ENCODE results near the gene NETO1. TPM values are rescaled to one million over a fixed set of nuclear protein-coding genes. Genes with fewer than 3 reads are reported as not detected.

Gene NETO1, protein sequence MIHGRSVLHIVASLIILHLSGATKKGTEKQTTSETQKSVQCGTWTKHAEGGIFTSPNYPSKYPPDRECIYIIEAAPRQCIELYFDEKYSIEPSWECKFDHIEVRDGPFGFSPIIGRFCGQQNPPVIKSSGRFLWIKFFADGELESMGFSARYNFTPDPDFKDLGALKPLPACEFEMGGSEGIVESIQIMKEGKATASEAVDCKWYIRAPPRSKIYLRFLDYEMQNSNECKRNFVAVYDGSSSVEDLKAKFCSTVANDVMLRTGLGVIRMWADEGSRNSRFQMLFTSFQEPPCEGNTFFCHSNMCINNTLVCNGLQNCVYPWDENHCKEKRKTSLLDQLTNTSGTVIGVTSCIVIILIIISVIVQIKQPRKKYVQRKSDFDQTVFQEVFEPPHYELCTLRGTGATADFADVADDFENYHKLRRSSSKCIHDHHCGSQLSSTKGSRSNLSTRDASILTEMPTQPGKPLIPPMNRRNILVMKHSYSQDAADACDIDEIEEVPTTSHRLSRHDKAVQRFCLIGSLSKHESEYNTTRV
- total RNA-seq = not detected in 2 replicates

DNA sequence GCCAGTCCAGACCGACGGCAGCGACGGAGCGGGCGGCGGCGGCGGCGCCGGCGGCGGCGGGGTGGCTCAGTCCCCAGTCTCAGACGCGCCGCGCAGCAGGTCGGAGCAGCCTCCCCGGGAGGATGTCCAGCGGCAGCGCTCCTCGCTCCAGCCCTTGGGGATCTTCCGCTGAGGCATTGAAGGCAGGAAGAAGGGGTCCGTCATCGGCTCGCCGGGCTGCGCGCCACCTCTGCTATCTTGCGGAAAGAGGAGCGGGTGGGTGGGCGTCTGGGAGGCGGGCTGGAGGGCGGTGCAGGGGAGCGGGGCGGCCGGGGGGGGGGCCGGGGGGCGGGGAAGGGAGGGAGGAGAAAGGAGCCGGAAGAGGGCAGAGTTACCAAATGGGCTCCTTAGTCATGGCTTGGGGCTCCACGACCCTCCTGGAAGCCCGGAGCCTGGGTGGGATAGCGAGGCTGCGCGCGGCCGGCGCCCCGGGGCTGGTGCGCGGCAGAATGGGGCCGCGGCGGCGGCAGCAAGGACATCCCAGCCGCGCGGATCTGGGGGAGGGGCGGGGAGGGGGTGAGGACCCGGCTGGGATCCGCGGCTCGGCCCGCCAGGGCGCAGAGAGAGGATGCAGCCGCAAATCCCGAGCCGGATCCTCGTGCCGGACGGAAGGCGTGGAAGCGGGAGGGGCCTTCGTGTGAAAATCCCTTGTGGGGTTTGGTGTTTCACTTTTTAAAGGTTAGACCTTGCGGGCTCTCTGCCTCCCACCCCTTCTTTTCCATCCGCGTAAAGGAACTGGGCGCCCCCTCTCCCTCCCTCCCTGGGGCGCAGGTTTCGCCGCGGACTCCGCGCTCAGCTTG is at the start of gene NETO1:
Gene NETO1, minus strand, starts transcription at position 242 of the 839 bp plus-strand sequence. CDS start 696 bp downstream, outside the sequence.
- intact Hi-C loops (cut with micrococcal nuclease) = no loop called here

DNA sequence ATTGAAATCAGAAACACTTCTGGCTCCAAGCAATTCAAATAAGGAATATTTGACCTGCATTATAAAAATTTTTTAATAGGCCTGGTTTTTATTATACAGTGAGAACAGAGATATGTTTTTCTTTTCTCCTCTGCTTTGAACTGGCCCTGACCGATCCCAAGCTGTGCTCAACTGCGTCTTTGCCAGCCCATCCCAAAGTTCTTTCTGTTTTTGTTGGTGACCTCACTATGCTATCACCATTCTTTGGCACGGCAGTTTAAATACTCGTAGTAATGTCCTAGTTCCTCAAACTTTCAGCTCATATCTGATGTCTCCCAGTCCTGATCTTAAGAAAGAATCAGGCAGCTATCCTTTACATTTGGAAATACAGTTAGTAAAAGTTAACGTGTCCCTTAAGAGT is 42.3 kb upstream of the NETO1 start:
- intact Hi-C loops (cut with micrococcal nuclease) = no loop called here

DNA sequence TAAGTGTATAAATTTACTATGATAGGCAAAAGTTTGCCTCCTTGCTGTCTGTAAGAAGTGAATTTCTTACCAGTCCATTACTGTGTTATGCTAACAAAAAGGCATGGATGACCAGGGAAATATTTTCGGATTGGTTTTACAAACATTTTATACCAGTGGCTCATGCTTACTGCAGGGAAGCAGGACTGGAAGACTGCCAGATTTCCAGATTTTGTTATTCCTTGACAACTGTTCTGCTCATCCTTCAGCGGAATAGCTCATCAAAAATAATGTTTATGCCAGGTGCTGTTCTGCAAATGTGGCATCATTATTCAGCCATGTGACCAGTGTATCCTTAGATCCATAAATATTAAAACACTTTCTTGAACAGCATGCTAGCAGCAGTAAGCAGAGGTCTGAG is 40.4 kb upstream of the NETO1 start:
- intact Hi-C loops (cut with micrococcal nuclease) = no loop called here

DNA sequence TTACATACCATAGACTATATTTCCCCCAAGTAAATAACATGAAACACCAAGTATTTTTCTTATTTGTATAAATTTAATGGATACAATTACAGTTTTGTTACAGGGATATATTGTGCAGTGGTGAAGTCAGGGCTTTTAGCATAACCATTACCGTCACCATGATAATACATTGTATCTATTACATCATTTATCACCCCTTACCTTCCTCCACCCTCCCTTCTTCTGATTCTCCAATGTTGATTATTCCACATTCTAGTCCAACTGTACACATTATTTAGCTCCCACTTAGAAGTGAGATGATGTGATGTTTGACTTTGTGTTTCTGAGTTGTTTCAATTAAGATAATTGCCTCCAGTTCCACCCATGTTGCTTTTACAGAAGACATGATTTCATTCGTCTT is 35.2 kb upstream of the NETO1 start:
- intact Hi-C loops (cut with micrococcal nuclease) = no loop called here

DNA sequence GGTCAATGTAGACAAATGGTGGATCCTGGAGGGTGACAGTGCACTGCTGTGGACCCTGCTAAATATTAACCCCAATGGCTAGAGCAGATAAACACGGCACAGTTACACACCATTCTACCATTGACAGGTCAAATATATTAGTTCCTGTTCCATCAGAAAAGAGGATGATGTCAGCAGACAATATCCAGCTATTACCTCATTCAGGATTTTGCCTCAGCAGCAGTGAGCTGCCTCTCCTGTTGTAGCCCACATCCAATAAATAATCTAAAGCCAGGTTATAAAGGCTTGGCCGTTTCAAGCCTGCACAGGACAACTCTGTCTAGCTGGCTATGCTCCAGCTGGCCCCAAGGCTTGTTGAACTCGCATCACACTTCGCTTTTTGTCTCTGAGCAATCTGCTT is 31.6 kb upstream of the NETO1 start:
- intact Hi-C loops (cut with micrococcal nuclease) = no loop called here

DNA sequence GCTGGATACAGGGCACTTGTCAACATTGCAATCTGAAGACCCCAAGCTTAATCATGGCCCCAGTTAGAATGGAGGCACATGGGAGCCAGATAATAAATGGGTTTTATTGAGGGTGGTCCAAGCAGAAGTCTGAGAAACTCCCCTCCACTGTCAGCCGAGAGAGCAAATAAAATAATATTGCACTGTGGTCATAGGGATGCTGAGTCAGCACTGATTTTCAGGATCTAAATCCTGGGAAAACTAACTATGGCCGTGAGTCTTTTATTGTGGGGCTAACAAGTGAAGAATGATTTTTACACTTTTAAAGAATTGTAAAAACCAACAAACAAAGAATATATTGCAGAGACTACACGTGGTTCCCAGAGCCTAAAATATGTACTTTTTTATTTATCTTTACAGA is 31.1 kb upstream of the NETO1 start:
- intact Hi-C loops (cut with micrococcal nuclease) = no loop called here

DNA sequence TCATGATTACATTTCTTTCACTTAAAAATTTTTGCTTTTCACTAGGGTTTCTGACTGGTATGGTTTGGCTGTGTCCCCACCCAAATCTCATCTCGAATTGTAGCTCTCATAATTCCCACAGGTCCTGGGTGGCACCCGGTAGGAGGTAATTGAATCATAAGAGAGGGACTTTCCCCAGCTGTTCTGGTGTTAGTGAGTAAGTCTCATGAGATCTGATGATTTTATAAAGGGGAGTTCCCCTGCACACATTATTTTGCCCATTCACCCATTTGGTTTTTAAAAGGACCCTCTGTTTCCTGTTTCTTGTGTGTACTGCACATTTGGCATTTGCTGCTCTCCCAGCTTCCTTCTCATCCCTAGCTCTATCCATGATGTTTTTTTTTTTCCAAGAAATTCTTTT is 27.8 kb upstream of the NETO1 start:
- intact Hi-C loops (cut with micrococcal nuclease) = no loop called here

DNA sequence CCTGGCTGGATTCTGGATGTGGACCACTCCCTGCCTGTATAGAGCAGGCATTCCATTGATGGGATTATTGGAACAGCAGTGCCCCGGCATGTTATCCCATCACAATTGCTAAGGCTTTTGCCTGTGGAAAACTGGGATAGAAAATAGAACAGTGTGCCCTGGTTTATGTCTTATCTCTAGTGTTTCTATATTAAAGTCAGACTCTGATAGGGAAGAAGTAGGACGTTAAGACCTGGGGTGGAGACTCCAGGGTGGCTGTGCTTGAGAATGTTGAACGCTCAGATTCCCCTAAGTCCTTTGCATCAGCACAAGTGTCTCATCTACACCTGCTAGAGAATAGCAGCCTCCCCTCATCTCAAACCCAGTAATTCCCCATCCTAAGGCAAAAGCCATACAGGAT is 10.8 kb upstream of the NETO1 start:
- intact Hi-C loops (cut with micrococcal nuclease) = no loop called here

DNA sequence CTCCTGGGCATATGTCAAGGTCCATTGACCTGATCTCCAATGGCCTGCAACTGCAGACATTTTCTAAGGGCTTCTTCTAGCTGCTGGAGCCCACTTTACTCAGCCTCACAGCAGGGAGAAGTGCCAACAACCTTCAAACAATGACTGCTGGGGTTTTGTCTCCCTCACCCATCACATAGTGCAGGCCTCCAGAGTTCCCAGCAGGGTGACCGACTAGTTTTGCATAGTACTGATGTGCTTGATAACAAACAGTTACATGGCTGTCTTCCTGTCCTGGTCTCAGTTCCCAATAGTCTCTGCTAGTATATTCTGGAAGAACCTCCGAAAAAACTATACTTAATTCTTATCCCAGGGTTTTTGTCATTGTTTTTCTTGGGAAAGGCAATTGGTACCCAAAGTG is 10.4 kb upstream of the NETO1 start:
- intact Hi-C loops (cut with micrococcal nuclease) = no loop called here

DNA sequence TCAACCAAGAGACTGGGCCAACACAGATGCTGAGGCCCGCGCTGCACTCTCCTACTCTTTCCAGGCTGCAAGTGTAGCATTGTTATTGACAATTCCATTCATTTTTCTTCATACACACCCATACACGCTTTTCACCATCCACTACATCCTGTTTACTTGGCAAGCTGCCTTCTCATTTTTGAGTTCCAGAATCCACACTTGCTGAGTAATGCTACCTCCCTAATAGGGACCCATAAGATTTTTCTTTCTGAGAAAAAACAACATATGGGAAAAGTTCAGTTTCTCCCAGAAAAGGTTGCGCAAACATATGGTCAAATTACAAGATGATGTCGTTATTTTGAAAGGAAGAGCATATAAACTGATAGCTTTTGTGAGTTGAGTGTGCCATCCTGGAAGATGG is 3.3 kb upstream of the NETO1 start:
- intact Hi-C loops (cut with micrococcal nuclease) = no loop called here

DNA sequence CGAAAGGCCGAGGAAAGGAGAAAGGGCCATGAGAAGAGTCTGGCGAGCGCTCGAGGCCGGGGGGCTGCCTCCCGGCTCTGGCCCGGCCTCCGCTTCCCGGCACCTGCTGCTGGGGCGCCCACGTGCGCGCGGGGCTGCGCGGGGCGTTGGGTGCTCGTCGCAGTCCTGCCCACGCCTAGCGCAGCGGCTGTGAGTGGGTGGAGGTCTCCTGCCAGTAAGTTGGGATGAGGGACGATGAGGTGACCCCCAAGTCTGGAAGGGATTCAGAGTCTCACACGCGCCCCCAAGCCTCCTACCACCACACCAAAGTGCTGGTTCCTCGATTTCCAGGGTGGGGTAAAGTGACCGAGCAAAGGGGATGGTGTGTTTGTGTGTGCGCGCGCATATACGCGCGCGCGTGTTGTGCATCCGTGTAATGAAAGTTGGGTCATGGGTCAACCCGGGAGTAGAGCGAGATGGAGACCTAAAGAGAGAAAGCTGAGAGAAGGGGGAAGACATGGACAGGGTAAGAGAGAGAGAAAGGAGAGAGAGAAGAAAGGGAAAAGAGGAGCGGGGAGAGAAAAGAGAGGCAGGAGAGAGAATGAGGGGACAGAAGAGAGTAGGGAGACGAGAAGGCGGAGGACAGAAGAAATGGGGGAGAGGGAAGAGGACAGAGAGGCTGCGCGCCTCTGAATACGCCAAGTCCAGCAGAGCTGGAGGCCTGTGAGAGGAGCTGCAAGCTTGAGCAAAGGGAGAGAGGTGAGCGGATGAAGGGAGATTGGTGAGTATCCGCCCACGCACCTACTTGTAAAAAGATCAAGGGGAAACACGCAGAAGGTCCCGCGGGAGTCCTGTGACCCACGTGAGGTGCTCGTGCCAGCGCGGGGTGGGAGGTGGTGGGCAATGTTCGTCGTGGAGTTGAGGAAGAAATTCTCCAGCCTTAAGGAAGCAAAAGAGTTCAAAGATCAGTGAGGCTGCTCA is 1.7 kb upstream of the NETO1 start:
- intact Hi-C loops (cut with micrococcal nuclease) = no loop called here

DNA sequence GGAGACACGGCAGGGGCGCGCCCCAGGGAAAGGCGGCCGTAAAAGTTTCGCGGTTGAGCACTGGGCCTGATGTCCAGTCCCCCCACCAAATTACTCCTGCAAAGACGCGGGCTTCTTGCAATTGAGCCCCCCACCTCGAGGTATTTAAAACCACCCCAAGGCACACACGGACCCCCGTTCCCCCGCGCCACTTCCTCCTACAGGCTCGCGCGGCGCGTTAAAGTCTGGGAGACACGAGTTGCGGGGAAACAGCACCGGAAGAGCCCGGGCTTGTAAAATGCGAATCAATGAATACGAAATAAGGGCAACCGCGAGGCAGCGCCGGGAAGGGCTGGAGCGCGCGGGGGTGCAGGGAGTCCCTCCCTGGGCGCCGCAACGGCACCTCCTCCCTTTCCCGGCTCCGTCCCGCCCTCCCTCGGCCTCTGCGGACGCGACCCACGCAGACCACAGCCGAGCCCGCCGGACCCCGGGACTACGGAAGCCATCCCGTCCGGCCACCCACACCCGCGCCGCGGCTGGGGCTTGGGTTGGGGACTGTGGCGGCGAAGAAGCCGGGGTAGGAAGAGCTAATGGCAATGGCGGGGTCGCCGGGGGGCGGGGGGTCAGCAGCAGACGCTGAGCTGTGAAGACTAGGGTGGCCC is 918 bp upstream of the NETO1 start:
- intact Hi-C loops (cut with micrococcal nuclease) = no loop called here

DNA sequence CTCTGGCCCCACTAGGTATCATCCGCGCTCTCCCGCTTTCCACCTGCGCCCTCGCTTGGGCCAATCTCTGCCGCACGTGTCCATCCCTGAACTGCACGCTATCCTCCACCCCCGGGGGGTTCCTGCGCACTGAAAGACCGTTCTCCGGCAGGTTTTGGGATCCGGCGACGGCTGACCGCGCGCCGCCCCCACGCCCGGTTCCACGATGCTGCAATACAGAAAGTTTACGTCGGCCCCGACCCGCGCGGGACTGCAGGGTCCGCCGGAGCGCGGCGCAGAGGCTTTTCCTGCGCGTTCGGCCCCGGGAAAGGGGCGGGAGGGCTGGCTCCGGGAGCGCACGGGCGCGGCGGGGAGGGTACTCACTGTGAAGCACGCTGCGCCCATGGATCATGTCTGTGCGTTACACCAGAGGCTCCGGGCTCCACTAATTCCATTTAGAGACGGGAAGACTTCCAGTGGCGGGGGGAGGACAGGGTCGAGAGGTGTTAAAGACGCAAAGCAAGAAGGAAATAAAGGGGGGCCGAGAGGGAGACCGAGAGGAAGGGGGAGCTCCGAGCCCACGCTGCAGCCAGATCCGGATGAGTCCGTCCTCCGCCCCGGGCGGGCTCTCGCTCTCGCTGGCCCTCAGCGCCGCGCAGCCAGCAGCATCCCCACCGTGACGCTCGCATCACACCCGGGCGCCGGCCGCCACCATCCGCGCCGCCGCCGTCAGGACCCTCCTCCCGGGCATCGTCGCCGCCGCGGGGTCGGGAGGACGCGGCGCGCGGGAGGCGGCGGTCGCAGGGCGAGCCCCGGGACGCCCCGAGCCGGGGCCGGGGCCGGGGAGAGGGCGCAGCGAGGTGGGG is 664 bp downstream of the NETO1 start:
- intact Hi-C loops (cut with micrococcal nuclease) = no loop called here

DNA sequence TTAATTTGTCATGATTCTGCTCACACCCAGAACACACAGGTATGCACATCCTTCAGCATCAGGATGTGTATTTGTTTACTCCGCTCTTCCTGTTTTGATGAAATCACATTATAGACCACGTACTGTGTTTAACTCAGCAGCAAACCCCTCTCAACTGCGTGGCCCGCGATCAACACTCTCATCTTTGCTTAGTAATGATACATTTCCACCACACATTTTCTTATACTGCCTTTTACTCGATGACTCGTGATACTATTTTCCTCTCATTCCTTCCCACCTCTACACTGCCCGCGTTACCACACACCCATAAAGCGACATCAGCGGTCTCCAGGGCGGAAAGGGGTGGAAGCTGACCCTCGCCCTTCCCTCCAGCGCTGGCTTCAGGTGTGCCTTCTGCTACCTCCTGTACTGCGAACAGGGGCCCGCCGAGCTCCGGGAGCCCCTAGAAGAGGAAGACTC is 1.3 kb downstream of the NETO1 start:
- intact Hi-C loops (cut with micrococcal nuclease) = no loop called here

DNA sequence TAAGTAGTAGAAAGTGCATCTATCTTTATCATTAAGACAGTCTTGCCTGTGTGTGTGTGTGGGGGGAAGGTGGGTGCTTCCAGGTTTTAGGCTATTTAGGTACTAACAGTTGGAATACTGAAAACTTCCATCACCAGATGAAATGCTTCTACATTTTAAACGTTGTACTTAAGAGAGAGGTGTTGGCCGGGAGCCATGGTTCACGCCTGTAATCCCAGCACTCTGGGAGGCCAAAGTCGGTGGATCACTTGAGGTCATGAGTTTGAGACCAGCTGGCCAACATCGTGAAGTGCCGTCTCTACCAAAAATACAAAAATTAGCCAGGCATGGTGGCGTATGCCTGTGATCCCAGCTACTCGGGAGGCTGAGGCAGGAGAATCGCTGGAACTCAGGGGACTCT is 4.0 kb downstream of the NETO1 start:
- intact Hi-C loops (cut with micrococcal nuclease) = no loop called here

DNA sequence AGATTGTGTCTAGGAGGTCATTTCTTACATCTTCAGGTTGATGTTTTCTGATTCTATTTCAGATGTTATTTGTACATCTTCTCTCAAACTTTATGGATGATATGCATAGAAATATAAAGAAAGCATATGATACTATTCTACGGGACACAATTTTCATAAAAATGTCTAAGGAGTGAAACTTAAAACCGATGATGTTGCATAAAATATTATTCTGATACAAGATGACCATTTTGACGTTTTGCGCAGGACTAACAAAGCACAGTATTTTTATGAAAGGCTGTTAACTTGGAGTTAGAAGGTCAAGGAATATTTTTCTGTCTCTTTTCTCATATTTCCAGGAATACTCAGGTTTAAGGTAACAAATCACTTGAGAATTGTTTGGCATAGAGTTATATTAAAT is 8.7 kb downstream of the NETO1 start:
- intact Hi-C loops (cut with micrococcal nuclease) = no loop called here

DNA sequence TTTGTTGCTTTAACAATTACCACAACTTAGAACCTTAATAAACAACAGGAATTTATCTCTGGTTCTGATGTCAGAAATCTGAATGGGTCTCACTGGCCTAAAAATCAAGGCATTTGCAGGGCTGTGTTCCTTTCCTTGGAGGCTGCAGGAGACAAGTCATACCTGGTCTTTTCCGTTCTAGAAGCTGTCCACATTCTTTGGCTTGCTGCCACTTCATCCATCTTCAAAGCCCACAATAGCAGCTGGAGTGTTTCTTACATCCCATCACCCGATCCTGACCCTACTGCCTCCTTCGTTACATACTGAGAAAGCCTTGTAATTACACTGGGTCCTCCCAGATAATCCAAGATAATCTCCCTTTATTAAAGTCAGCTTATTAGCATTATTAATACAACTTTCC is 18.1 kb downstream of the NETO1 start:
- intact Hi-C loops (cut with micrococcal nuclease) = no loop called here

DNA sequence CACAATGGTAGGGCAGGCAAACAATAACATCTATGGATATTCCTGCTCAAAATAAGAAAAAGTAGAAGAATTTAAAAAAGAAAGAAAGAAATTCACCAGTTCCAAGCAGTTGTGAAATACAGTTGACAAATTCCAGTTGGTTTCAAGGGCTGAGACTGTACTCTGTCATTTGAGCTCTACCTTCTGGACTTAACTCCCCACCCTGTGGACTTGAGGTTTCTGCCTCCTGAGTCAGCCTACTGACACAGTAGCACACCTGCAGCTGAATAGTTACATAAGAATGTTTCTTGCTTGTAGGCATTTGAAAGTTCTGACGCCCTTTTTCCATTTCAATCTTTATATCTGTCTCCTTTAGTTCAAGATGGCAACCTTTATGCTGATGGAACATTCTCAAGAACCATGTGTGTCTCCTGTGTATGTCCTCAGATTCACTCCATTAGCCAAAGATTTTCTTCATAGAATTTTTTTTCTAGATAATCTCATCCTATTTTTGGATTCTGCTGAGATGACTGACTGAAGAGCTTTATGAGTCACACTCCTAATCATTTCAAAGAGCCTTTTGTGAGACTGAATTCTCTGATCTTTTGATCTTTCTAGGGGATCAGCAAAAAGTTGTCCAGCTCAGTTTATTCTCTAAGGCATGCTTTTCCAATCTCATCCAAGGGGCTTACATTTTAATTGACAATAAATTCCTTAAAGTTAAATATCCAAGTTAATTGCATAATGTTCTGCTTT is 19.1 kb downstream of the NETO1 start:
- intact Hi-C loops (cut with micrococcal nuclease) = no loop called here

DNA sequence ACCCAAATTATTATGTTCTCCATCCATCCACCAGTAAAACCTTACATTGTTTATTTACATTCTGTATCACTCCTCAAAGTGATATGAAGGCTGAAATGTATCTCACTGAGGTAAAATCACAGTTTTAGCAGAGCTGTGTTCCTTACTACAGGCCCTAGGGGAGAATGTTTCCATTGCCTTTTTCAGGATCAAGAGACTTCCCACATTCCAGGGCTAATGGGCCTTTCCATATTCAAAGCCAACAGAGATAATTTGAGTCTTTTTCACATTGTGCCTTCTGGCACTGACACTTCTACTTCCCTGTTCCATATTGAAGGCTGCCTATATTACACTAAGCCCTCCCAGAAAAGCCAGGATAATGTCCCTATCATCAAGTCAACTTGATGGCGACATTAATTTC is 20.0 kb downstream of the NETO1 start:
- intact Hi-C loops (cut with micrococcal nuclease) = no loop called here

Measured in T-helper 1 cell treated with Interleukin-12 subunit alpha and Interleukin-12 subunit beta and Interleukin-4 antibody, amounts not matched to agents 30 ng/mL and 1 ng/mL, for 36 hours (primary cell).